ENCODE results near the gene CNTN4.

- TF ChIP-seq JUNB (IDR thresholded peaks at IDR 0.05; ENCODE audit: unreplicated experiment) (no peak), CTCF (conservative IDR thresholded peaks at IDR 0.05; ENCODE audit: low read depth in 2 of 2) (no peak), POLR2AphosphoS5 (IDR thresholded peaks at IDR 0.05; ENCODE audit: low read depth) (no peak), CREB1 (CRISPR knock-in tag; IDR thresholded peaks at IDR 0.05; ENCODE audit: low read depth) (no peak), EZH2phosphoT487 (IDR thresholded peaks at IDR 0.05; ENCODE audit: unreplicated experiment) (no peak)
These were observed 880.5 kb downstream of the CNTN4 start for GRCh38 chr3:2978977-2979732.

Measured in GM23338 (cell line).